GM13977 (cell line): ENCODE results near the gene SETD7.

Experiments used
- DNase-seq: peaks from one replicate; pipeline ENCODE4 v3.0.0; 2012; ENCODE audit warnings: low spot score
- in situ Hi-C: fragments of 300-500 bp; cut with MboI; formaldehyde crosslinking; loops from one replicate; pipeline ENCODE4 v1.12.0; 2022; ENCODE audit warnings: low sequenced_read_pairs, low pct_unique_long_range_greater_than_20kb, mixed read lengths, inconsistent platforms; ENCODE audit not compliant: unreplicated experiment
- TF ChIP-seq, protein P1 (sequence below): IDR thresholded peaks from 2 replicates; pipeline ENCODE4 v1.5.1; 2012; ENCODE audit warnings: mild to moderate bottlenecking, control low read depth; ENCODE audit not compliant: insufficient read depth; ENCODE audit errors: extremely low read depth, missing control alignments

SETD7 gene

GRCh38 chr4:139564502-139564901, 8.5 kb upstream of the SETD7 start:
- TF ChIP-seq, protein P1, sequence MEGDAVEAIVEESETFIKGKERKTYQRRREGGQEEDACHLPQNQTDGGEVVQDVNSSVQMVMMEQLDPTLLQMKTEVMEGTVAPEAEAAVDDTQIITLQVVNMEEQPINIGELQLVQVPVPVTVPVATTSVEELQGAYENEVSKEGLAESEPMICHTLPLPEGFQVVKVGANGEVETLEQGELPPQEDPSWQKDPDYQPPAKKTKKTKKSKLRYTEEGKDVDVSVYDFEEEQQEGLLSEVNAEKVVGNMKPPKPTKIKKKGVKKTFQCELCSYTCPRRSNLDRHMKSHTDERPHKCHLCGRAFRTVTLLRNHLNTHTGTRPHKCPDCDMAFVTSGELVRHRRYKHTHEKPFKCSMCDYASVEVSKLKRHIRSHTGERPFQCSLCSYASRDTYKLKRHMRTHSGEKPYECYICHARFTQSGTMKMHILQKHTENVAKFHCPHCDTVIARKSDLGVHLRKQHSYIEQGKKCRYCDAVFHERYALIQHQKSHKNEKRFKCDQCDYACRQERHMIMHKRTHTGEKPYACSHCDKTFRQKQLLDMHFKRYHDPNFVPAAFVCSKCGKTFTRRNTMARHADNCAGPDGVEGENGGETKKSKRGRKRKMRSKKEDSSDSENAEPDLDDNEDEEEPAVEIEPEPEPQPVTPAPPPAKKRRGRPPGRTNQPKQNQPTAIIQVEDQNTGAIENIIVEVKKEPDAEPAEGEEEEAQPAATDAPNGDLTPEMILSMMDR = peak; percentile 11
- DNase-seq = no peak
- in situ Hi-C loops = no loop called here

DNA sequence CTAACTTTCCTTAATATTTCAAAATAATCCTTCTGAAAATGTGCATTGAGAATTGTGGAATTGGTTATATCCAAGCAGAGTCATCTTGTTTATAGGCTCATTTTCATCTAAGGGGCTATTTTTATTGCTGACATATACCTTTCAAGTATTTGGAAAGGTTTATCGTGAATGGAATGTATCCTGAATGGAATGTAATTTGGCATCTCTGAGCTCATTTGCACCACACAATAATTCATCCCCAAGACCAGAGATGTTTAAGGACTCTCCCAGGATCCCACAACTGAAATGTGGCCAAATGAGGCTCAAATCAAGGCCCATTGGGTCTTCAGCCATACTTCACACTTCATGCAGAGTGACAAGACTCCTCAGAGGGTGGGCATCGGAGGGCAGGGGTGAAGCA, 7.5 kb upstream of the SETD7 start:
- TF ChIP-seq, protein P1 = no peak
- no peak for DNase-seq
- in situ Hi-C loops = no loop called here

DNA sequence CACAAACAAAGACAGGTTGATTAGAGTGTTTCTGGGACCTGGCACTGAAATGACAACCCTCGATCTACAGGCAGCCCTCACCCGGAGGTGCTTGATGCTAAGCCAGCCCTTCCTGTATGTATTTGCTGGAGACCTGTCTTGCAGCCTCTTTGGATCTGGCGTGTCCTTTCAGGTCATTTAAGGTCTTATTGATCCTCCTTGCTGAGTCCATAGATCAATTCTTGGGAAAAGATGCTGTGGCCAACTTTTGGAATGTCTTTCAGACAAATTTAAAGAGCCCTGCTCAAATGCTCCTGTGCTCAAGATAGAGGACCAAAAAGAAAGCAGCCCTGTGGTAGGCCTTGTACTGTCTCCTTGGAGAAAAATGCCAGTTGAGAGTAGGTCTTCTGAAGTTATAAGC, 6.8 kb upstream of the SETD7 start:
- TF ChIP-seq, protein P1 = no peak
- in situ Hi-C loops = no loop called here
- no peak for DNase-seq

DNA sequence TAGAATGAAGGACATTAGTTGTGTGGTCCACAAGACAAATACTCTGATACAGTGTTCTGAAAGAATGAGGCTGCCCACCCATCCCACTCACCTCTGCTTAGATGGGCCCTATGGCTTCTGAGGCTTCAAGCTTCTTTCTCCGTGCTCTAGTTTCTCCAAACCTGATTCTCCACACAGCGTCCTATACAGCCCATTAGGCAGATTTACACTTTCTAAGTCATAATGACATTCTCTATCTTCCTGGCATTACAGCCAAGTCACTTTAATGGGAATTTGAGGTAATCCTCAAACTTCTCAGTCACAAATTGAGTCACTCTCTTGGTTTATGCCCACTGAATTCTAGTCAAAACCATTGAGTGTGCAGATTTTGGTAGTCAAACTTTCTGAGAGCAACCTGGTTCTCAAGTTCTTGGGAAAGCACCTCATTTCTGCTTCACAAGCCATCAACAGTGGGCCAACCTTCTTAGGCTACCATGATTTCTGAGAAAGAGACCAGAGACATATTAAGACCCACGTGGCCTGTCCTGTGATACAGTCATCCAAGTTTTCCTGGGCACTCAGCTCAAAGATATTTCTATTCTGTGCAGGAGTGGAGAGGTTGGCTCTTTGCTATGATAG, 6.2 kb upstream of the SETD7 start:
- TF ChIP-seq, protein P1 = no peak
- in situ Hi-C loops = no loop called here
- DNase-seq = no peak

- TF ChIP-seq, protein P1 = no peak
- in situ Hi-C loops = no loop called here
- DNase-seq = peak; percentile 48
Observed at GRCh38 chr4:139560406-139561104, 4.5 kb upstream of the SETD7 start.

DNA sequence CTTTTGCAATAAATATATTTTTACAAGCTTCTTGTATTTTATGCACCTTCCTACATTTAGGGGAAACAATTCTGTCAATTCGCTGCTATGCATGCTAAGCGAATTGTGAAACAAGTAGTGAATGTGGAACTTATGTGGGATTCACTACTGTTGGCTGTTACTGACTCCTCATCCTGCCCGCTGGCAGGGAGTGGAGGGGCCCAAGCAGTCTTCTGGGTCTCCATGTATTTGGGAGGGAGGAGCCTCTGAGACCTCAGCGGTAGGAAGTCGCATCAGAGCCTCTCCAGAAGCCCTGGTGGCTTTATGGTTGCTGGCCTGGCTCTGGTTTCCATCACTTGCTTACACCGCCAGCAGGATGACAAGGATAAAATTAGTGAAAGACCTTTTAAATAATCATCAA, 3.7 kb upstream of the SETD7 start:
- in situ Hi-C loops = no loop called here
- TF ChIP-seq, protein P1 = no peak
- no peak for DNase-seq
